Activated naive CD8-positive, alpha-beta T cell treated with anti-CD3 and anti-CD28 coated beads for 36 hours (primary cell): ENCODE measurements around the gene RENBP. TPM values are rescaled to one million over a fixed set of nuclear protein-coding genes. Genes with fewer than 3 reads are reported as not detected.

Source experiments
- DNase-seq: peaks from one replicate; pipeline ENCODE4 v3.0.0; 2021
- H3K27ac Mint-ChIP-seq: one replicate; pipeline ENCODE4 v1.8.0; 2022; ENCODE audit warnings: mild to moderate bottlenecking, moderate library complexity, mixed read lengths
- H3K27me3 Mint-ChIP-seq: one replicate; pipeline ENCODE4 v1.8.0; 2022; ENCODE audit warnings: mild to moderate bottlenecking, mixed read lengths
- H3K36me3 Mint-ChIP-seq: one replicate; pipeline ENCODE4 v1.8.0; 2021; ENCODE audit warnings: mild to moderate bottlenecking, mixed read lengths
- H3K4me1 Mint-ChIP-seq: one replicate; pipeline ENCODE4 v1.8.0; 2021; ENCODE audit warnings: mixed read lengths
- H3K4me3 Mint-ChIP-seq: one replicate; pipeline ENCODE4 v1.8.0; 2022; ENCODE audit warnings: mild to moderate bottlenecking, moderate library complexity, mixed read lengths
- H3K9me3 Mint-ChIP-seq: one replicate; pipeline ENCODE4 v1.8.0; 2022; ENCODE audit warnings: mixed read lengths
- total RNA-seq, 2 experiments: library from RNA; stranded (reverse); gene quantifications; one replicate each; pipeline ENCODE4 v1.2.3, GENCODE V29; 2021

Gene RENBP
- total RNA-seq, 2 experiments from 2014 or later: 15.2 to 15.7 TPM

DNA sequence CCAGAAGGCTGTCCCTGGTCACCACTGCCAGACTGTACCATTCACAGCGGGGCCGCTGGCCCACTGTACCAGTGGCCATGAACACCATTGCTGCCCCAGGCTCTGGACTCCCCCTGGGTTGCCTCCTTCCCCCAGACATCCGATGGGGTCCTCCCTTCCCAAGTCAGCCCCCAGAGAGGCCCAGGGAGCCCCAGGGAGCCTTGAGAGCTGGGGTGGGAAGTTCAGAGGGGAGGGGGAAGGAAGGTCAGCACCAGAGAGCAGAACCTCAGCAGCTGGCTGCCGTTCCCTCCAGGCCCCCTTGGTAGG is 17.9 kb downstream of the RENBP start:
- DNase-seq: no peak
- Mint-ChIP-seq H3K4me3 (peak overlapping the region; percentile 85), H3K27ac (peak overlapping the region; percentile 97), H3K9me3 (no peaks in the 10 kb centered on the region), H3K4me1 (peaks cover 24% of the 10 kb centered on the region), H3K27me3 (no peaks in the 10 kb centered on the region), H3K36me3 (peaks cover 29% of the 10 kb centered on the region)

GRCh38 chrX:153925739-153926551 is 18.5 kb downstream of the RENBP start, which contains the start of gene ARHGAP4:
TSS of gene ARHGAP4 (minus strand) at chrX:153926264. CDS start at chrX:153926202, 62 bp downstream.
- peaks cover 23% of the 10 kb centered on the region for H3K4me1 Mint-ChIP-seq
- H3K27ac Mint-ChIP-seq: peak within 1 kb of the TSS; percentile 97
- peak within 1 kb of the TSS; percentile 94 for H3K4me3 Mint-ChIP-seq
- peak; percentile 74 for DNase-seq
- H3K27me3 Mint-ChIP-seq: no peaks in the 10 kb centered on the region
- no peaks in the 10 kb centered on the region for H3K9me3 Mint-ChIP-seq
- H3K36me3 Mint-ChIP-seq: peaks cover 29% of the 10 kb centered on the region

- Mint-ChIP-seq H3K36me3 (peaks cover 29% of the 10 kb centered on the region), H3K4me1 (peaks cover 21% of the 10 kb centered on the region), H3K27me3 (no peaks in the 10 kb centered on the region), H3K9me3 (no peaks in the 10 kb centered on the region), H3K27ac (peak overlapping the region; percentile 97), H3K4me3 (peak overlapping the region; percentile 94)
- no peak for DNase-seq
Observed at GRCh38 chrX:153925387-153925738, 19.1 kb downstream of the RENBP start.

DNA sequence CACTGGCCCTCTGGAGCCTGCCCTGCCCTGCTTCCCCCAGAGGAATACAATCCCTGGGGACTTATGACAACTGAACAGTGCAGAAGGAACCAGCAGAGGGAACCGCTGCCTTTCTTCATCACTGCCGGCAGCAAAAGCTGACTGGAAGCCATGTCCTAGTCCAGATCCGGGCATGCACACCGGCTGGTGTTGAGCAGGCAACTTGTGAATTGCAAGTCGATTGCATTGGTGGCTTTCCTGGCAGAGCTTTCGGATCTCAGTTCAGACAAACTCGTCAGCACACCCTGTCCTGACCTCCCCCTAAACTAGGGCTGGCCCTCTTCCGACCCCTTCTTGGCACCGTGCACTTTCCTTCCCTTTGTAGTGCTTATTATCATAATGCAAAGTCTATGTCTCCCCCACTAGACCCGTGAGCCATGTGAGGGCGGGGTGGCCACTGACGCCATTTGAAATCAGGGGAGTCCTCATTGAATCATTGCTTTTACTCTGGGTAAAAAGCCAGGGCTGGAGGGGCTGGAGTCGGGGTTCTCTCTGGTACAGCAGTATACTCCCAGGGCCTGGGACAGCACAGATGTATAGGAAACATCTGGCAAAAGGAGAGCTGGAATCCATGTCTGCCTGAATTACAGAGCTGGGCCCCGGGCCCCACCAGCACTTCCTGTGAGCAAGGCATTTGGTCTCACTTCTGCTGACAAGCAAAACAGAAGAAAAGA is 20.1 kb downstream of the RENBP start:
- DNase-seq: peak; percentile 37
- H3K27ac Mint-ChIP-seq: peak overlapping the region; percentile 97
- H3K36me3 Mint-ChIP-seq: peaks cover 35% of the 10 kb centered on the region
- H3K27me3 Mint-ChIP-seq: no peaks in the 10 kb centered on the region
- peaks cover 18% of the 10 kb centered on the region for H3K4me1 Mint-ChIP-seq
- H3K4me3 Mint-ChIP-seq: peak overlapping the region; percentile 94
- no peaks in the 10 kb centered on the region for H3K9me3 Mint-ChIP-seq

DNA sequence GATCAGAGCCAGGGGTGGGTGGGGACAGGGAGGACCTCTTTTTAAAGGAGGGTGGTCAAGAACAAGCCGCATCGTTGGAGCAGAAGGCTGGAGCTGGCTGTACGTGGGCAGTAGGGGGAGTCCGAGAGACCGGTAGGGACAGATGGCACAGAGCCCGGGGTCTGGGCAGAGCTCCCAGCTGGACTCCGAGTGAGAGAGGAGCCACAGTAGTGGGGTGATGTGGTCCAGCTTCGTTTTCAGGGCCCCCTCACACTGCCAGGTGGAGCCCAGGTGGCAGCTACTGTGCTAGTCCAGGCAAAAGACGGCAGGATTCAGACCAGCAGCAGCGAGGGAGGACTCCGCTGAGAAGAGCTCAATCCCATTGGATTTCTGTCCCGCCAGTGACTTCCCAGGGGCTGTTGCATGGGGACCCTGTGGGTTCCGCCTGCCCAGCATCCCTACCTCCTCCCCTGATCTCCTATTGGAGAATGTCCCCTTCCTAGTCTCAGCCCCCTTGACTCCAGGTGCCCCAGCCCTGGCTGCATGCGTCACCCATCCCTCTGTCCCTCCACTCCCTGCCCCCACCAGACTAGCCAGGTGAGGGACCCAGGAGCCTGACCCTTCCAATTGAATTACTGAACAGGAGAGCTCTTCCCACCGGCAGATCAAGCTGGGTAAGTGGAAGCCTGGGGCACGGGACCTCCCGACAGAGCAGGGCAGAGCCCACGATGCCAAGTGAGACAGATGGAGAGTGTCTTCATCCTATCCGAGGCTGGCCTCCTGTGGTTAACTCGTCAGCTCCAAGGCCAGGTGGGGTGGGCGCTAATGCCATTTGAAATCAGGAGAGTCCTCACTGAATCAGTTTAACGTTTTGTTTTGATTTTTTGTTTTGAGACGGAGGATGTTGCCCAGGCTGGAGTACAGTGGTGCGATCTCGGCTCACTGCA is 21.2 kb downstream of the RENBP start:
- Mint-ChIP-seq H3K9me3 (no peaks in the 10 kb centered on the region), H3K4me3 (peak overlapping the region; percentile 94), H3K4me1 (peaks cover 12% of the 10 kb centered on the region), H3K27me3 (no peaks in the 10 kb centered on the region), H3K27ac (peak overlapping the region; percentile 97), H3K36me3 (peaks cover 30% of the 10 kb centered on the region)
- no peak for DNase-seq

- no peak for DNase-seq
- Mint-ChIP-seq H3K4me1 (peaks cover 12% of the 10 kb centered on the region), H3K36me3 (peaks cover 30% of the 10 kb centered on the region), H3K4me3 (peak overlapping the region; percentile 94), H3K27me3 (no peaks in the 10 kb centered on the region), H3K9me3 (no peaks in the 10 kb centered on the region), H3K27ac (peak overlapping the region; percentile 97)
Observed at GRCh38 chrX:153921511-153922446, 22.7 kb downstream of the RENBP start.

GRCh38 chrX:153921070-153921469 is 23.4 kb downstream of the RENBP start:
- no peak for DNase-seq
- H3K27ac Mint-ChIP-seq: no peak overlapping the region
- H3K36me3 Mint-ChIP-seq: peaks cover 33% of the 10 kb centered on the region
- no peaks in the 10 kb centered on the region for H3K27me3 Mint-ChIP-seq
- peaks cover 14% of the 10 kb centered on the region for H3K4me1 Mint-ChIP-seq
- H3K9me3 Mint-ChIP-seq: no peaks in the 10 kb centered on the region
- H3K4me3 Mint-ChIP-seq: no peak overlapping the region

GRCh38 chrX:153920546-153920945 is 23.9 kb downstream of the RENBP start:
- DNase-seq: no peak
- Mint-ChIP-seq H3K36me3 (peaks cover 33% of the 10 kb centered on the region), H3K27ac (no peak overlapping the region), H3K27me3 (no peaks in the 10 kb centered on the region), H3K4me1 (peaks cover 14% of the 10 kb centered on the region), H3K9me3 (no peaks in the 10 kb centered on the region), H3K4me3 (no peak overlapping the region)

- H3K36me3 Mint-ChIP-seq: peaks cover 22% of the 10 kb centered on the region
- peaks cover 14% of the 10 kb centered on the region for H3K4me1 Mint-ChIP-seq
- H3K27ac Mint-ChIP-seq: no peak overlapping the region
- no peaks in the 10 kb centered on the region for H3K27me3 Mint-ChIP-seq
- H3K4me3 Mint-ChIP-seq: no peak overlapping the region
- H3K9me3 Mint-ChIP-seq: no peaks in the 10 kb centered on the region
- no peak for DNase-seq
Observed at GRCh38 chrX:153919281-153919680, 25.2 kb downstream of the RENBP start.

DNA sequence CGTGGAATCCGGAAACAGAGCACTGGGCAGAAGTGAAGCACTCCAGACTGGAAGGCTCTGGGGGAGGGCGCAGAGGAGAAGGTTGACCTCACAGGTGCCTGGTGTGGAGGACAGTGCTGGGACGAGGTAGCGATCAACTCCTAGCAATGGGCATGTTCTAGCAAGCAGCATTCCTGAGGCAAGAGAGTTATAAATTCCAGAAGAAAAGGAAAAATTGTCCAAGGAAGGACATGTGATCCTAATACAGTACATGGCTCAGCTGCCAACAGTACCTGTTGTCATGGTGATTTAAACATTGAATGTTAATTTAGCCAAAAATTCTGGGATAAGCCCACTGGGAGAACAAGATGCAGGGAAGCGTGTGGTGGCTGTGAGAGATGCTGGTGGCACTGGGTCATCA is 26.6 kb downstream of the RENBP start:
- H3K4me1 Mint-ChIP-seq: peaks cover 9% of the 10 kb centered on the region
- H3K9me3 Mint-ChIP-seq: no peaks in the 10 kb centered on the region
- H3K4me3 Mint-ChIP-seq: peak overlapping the region; percentile 7
- no peak for DNase-seq
- H3K36me3 Mint-ChIP-seq: peaks cover 15% of the 10 kb centered on the region
- no peak overlapping the region for H3K27ac Mint-ChIP-seq
- no peaks in the 10 kb centered on the region for H3K27me3 Mint-ChIP-seq

GRCh38 chrX:153913701-153914100 is 30.7 kb downstream of the RENBP start:
- no peak for DNase-seq
- Mint-ChIP-seq H3K4me3 (no peak overlapping the region), H3K9me3 (no peaks in the 10 kb centered on the region), H3K36me3 (peaks cover 10% of the 10 kb centered on the region), H3K4me1 (peaks cover 8% of the 10 kb centered on the region), H3K27ac (no peak overlapping the region), H3K27me3 (no peaks in the 10 kb centered on the region)

GRCh38 chrX:153913211-153913610 is 31.2 kb downstream of the RENBP start:
- H3K9me3 Mint-ChIP-seq: no peaks in the 10 kb centered on the region
- no peak for DNase-seq
- peaks cover 10% of the 10 kb centered on the region for H3K36me3 Mint-ChIP-seq
- H3K4me3 Mint-ChIP-seq: no peak overlapping the region
- H3K27ac Mint-ChIP-seq: no peak overlapping the region
- H3K27me3 Mint-ChIP-seq: no peaks in the 10 kb centered on the region
- H3K4me1 Mint-ChIP-seq: peaks cover 8% of the 10 kb centered on the region

GRCh38 chrX:153911798-153912197 is 32.6 kb downstream of the RENBP start:
- Mint-ChIP-seq H3K4me1 (peaks cover 8% of the 10 kb centered on the region), H3K27ac (peak overlapping the region; percentile 35), H3K4me3 (peak overlapping the region; percentile 29), H3K27me3 (no peaks in the 10 kb centered on the region), H3K9me3 (no peaks in the 10 kb centered on the region), H3K36me3 (peaks cover 10% of the 10 kb centered on the region)
- DNase-seq: no peak

DNA sequence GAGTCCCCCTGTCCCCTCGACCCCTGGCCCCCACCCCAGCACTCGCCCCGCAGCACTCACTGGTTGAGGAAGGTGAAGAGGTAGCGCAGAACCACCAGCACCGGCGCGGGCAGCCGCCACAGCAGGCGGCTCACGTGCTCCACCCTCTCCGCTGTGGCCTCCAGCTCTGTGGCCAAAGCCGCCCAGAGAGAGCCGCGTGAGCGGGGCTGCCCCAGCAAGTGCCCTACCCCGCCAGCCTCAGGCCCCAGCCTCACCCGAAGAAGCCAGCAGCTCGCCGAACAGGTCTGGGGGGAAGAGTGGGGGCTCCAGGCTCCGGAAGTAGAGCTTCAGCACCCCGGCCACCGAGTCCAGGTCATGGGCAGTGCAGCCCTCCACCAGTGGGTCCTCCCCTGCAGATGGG is 34.0 kb downstream of the RENBP start:
- Mint-ChIP-seq H3K36me3 (peaks cover 5% of the 10 kb centered on the region), H3K4me3 (no peak overlapping the region), H3K27ac (no peak overlapping the region), H3K27me3 (no peaks in the 10 kb centered on the region), H3K9me3 (no peaks in the 10 kb centered on the region), H3K4me1 (peaks cover 9% of the 10 kb centered on the region)
- DNase-seq: no peak
